Muscle layer of colon (tissue), 2 donors: ENCODE measurements around the gene LYRM1.
"Not testable (repeated sequence)": the region's sequence is repeated elsewhere in the genome, so short reads cannot be mapped to it uniquely, and the experiment has no call there.

ENCODE experiments used
- H3K27ac ChIP-seq: one replicate; pipeline ENCODE4 v1.7.0; 2013; ENCODE audit warnings: low read depth, mild to moderate bottlenecking, low read length, moderate library complexity
- H3K27me3 ChIP-seq, 2 donors: one replicate each; pipeline ENCODE4 v1.7.0; 2013; ENCODE audit warnings: low read length in 2 of 2, mild to moderate bottlenecking in 2 of 2; ENCODE audit not compliant: insufficient read depth in 2 of 2, control insufficient read depth in 1 of 2
- H3K36me3 ChIP-seq: one replicate; pipeline ENCODE4 v1.7.0; 2013; ENCODE audit warnings: mild to moderate bottlenecking, low read length; ENCODE audit not compliant: insufficient read depth
- H3K4me1 ChIP-seq: one replicate; pipeline ENCODE4 v1.7.0; 2013; ENCODE audit warnings: mild to moderate bottlenecking, low read length; ENCODE audit not compliant: insufficient read depth
- H3K4me3 ChIP-seq, 2 donors: one replicate each; pipeline ENCODE4 v1.7.0; 2013; ENCODE audit warnings: low read length in 2 of 2, low read depth in 1 of 2, mild to moderate bottlenecking in 1 of 2, moderate library complexity in 1 of 2
- H3K9ac ChIP-seq: one replicate; pipeline ENCODE4 v1.7.0; 2013; ENCODE audit warnings: low read length
- H3K9me3 ChIP-seq: one replicate; pipeline ENCODE4 v1.7.0; 2013; ENCODE audit warnings: mild to moderate bottlenecking, low read length
- donor health status: abdominal sarcoma.
- donor health status: Adenocarcinoma of cecum.

The LYRM1 gene

GRCh38 chr16:20960899-20961298 lies 60.3 kb downstream of the LYRM1 start:
- Histone ChIP-seq H3K4me3 (no peak overlapping the region), H3K9me3 (no peaks in the 10 kb centered on the region), H3K9ac (no peak overlapping the region), H3K27ac (no peak overlapping the region), H3K27me3 (no peaks in the 10 kb centered on the region), H3K36me3 (no peaks in the 10 kb centered on the region), H3K4me1 (no peaks in the 10 kb centered on the region)

- H3K27ac ChIP-seq: no peak overlapping the region
- H3K27me3 ChIP-seq: no peaks in the 10 kb centered on the region
- H3K4me3 ChIP-seq: no peak overlapping the region
- no peaks in the 10 kb centered on the region for H3K4me1 ChIP-seq
- no peak overlapping the region for H3K9ac ChIP-seq
- H3K36me3 ChIP-seq: no peaks in the 10 kb centered on the region
- H3K9me3 ChIP-seq: no peaks in the 10 kb centered on the region
Observed at GRCh38 chr16:20968765-20969164, 68.2 kb downstream of the LYRM1 start.

DNA sequence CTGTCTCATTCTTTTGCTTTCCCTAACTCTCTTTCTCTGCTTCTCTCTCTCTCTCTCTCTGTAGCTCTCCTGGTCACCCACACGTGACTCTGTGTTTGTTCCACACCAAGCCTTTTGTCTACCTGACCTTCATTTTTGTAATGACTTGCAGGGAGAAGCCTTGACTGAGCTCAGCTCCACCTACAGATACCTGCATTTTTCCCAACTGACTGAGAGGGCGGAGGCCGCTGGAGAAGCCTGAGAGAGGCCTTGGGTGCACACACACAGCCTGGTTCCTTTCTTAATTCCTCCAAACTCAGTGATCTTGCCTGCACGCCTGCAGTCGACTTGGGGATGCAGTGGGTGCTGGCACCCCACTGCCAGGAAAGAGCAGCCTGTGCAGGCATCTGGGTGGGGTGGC lies 68.8 kb downstream of the LYRM1 start:
- H3K9ac ChIP-seq: no peak overlapping the region
- no peaks in the 10 kb centered on the region for H3K27me3 ChIP-seq
- no peaks in the 10 kb centered on the region for H3K4me1 ChIP-seq
- no peak overlapping the region for H3K4me3 ChIP-seq
- no peak overlapping the region for H3K27ac ChIP-seq
- H3K9me3 ChIP-seq: no peaks in the 10 kb centered on the region
- no peaks in the 10 kb centered on the region for H3K36me3 ChIP-seq

DNA sequence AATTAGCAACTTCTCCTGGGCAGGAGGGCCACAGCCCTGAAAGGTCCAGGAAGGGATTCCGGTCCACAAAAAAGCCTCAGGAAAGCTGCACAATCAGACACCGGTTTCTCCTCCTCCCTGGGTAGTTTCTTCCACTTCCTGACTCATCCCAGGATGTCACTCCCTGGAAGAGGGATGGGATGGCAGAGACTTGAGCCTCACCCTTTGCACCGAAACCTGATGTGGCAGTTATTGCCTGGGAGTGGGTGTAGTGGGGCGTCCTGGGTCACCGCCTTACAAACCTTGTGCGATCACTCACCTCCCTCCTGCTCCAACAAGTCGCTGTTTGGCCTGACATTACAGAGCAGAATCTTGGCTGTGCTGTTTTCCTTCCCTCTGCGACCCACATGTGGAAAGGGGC lies 70.8 kb downstream of the LYRM1 start:
- Histone ChIP-seq H3K4me1 (no peaks in the 10 kb centered on the region), H3K27ac (no peak overlapping the region), H3K27me3 (no peaks in the 10 kb centered on the region), H3K4me3 (no peak overlapping the region), H3K36me3 (no peaks in the 10 kb centered on the region), H3K9ac (no peak overlapping the region), H3K9me3 (no peaks in the 10 kb centered on the region)

GRCh38 chr16:20973201-20973600 lies 72.6 kb downstream of the LYRM1 start:
- not testable (repeated sequence) for H3K9me3 ChIP-seq, H3K4me1 ChIP-seq, H3K9ac ChIP-seq, H3K4me3 ChIP-seq, H3K27ac ChIP-seq, H3K27me3 ChIP-seq, H3K36me3 ChIP-seq
